GM12865 (cell line): ENCODE measurements around the gene PLCD4.

Experiments
- DNase-seq: peaks from one replicate; pipeline ENCODE4 v3.0.0; 2010; ENCODE audit warnings: low read depth
- H3K4me3 ChIP-seq: 2 replicates; pipeline ENCODE4 v1.5.1; 2011; ENCODE audit warnings: mild to moderate bottlenecking, low read depth, low read length, control low read depth
- CTCF ChIP-seq: IDR thresholded peaks from 2 replicates; pipeline ENCODE4 v1.5.1; 2011; ENCODE audit warnings: low read length, control low read depth, low read depth, inconsistent platforms; ENCODE audit not compliant: insufficient read depth; ENCODE audit errors: missing control alignments

Gene PLCD4

DNA sequence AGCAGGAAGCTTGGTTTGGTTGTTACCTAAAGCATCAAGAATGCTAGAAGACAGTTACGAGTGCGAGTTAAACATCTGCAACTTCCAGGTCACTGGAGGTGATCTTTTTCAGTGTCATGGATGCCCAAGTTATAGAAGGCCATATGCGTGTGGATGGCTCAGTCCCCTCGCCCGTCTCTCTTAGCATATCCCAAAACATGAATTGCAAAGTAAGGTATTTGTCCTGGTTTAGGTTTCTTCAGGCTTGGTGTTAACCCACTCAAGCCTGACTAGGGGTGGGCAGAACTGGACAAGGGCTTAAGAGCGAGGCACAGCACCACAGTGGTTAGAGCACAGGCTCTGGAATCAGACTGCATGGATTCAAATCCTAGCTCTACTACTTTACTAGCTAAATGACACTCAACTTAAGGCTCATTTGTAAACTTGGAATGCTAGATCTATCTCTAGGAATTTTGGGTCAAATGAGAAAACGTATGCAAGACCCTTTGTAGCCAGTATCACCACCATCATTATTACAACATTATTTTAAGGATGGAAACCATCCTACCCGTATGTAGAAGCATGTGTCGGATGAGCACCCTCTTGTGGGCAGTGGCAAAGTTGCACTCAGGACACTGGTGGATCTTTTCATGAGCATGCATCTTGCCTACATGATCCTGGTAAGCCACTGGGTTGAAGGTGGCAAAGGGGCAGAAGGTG is 40.5 kb downstream of the PLCD4 start:
- DNase-seq, result peak; percentile 73
- peak; percentile 85 for TF ChIP-seq CTCF
- no peak overlapping the region for H3K4me3 ChIP-seq

DNA sequence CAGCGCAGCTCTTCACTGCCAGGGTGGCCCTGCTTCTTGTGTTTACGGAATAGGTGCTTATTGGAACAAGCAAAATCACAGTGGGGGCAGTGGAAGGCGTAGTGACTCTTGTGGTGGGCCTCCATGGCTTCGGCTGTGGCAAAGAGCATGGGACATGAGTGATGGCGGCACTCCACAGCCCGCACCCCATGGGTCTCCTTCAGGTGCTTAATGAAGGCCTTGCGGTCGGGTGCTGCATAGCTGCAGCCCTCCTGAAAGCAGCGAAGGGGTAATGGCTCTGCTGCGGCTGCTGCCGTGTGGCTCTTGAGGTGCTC is 41.0 kb downstream of the PLCD4 start:
- no peak for DNase-seq
- no peak for TF ChIP-seq CTCF
- H3K4me3 ChIP-seq, result no peak overlapping the region

DNA sequence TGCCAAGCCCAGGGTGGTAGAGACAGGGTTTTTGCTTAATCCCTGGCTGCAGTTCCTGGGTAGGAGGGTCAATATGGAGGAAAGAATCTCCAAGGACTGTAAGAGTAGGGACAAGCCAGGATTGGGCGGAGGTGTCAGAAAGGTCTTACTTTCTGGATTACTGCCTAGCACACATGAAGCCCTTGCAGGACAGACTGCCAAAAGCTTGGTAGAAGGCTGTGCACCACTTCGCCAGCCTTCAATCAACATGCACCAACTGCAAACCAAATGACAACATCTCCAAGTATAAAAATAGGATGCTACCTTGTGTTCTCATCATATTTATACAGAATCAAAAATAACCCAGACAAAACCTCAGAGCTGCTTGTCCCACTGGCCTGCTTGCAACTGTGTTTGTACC is 48.1 kb downstream of the PLCD4 start:
- no peak for DNase-seq
- H3K4me3 ChIP-seq, result no peak overlapping the region
- no peak for TF ChIP-seq CTCF

DNA sequence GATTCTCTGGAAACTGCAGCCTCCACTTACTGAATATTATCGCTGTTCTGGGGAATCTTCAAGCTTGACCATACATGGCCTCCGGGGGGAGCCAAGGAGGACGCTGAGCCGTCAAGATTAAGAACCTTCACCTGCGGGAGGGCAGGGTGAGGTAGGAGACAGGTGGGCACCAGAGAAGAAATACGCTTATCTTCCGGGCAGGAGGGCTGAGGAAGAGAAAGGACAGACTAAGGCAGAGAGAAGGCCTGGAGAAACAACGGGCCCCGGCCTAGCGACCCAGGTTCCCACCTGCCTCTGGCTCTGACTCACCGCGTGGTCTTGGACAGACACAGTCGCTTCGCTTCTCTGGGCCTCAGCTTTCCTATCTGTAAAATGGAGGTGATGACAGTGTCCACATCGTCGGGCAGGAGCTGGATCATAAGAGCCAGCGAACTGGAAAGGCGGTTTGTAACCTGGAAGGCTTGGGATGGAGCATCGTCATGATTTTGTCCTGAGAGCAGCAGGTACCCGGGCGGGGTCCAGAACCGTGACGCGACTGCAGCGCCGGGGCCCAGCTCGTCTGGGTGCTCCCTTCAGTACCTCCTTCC is 51.1 kb downstream of the PLCD4 start:
- peak; percentile 51 for TF ChIP-seq CTCF
- H3K4me3 ChIP-seq, result peak overlapping the region; percentile 84
- DNase-seq, result peak; percentile 76

DNA sequence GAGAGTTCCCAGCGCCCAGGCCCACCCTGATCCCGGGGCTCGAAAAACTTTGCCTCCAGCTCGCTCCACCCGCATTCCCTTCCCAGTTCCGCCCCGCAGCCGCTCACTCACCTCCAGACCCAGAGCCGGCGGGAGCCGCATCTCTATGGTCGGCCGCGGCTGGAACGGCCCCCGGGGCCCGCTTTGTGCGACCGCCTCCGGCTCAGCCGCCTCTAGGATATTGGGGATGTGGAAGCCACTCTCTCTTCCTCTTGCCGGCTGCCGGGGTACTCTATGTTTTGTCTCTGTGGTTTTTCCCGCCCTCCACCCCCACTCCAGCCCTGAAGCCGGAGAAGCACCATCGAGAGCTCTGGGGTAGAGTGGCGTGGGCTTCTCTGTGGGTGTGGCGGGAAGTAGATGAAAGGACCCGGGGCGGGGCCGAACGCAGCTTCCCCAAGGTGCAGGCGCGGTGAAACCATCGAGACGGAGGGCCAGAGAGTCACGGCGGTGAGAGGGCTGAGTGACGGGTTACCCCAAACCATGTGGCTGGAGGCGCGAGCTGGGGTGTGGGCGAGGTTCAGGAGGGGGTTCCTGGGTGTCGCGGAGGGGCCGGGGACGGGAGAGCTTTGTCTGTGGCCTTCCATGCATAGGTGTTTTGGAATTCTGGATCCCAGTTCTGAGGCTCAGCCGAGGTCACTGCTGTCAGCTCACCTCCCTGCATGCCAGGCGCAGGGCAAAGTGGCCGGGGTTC is 51.7 kb downstream of the PLCD4 start, which contains the start of the genes BCS1L and ZNF142:
BCS1L (plus strand) TSS at position 426 of the 730 bp plus-strand sequence. CDS start 1,305 bp downstream, outside the sequence.
ZNF142 (minus strand) TSS at position 366 of the 730 bp plus-strand sequence. CDS start 3,194 bp downstream, outside the sequence.
- DNase-seq, result peak; percentile 94
- TF ChIP-seq CTCF, result no peak
- H3K4me3 ChIP-seq, result peak within 1 kb of the TSS; percentile 84

- no peak for DNase-seq
- H3K4me3 ChIP-seq, result peak overlapping the region; percentile 84
- no peak for TF ChIP-seq CTCF
Measured at GRCh38 chr2:218659988-218660358, 52.3 kb downstream of the PLCD4 start.

- DNase-seq, result no peak
- H3K4me3 ChIP-seq, result no peak overlapping the region
- no peak for TF ChIP-seq CTCF
Measured at GRCh38 chr2:218662377-218662776, 54.7 kb downstream of the PLCD4 start.
